Breast epithelium (tissue), 3 donors: ENCODE data around the gene SLC35E2B.
"Not testable (repeated sequence)": the region's sequence is repeated elsewhere in the genome, so short reads cannot be mapped to it uniquely, and the experiment has no call there.

ENCODE experiments used
- CTCF ChIP-seq, 3 donors: fragments of 450-650 bp; IDR thresholded peaks; one replicate each; pipeline ENCODE4 v1.5.1; 2016 to 2017; ENCODE audit warnings: antibody characterized with exemption in 3 of 3, mild to moderate bottlenecking in 3 of 3, moderate library complexity in 3 of 3
- POLR2AphosphoS5 ChIP-seq, 3 donors: sonication (generic); formaldehyde crosslinking; IDR thresholded peaks; one replicate each; pipeline ENCODE4 v1.6.1; 2017; ENCODE audit warnings: antibody characterized with exemption in 3 of 3

DNA sequence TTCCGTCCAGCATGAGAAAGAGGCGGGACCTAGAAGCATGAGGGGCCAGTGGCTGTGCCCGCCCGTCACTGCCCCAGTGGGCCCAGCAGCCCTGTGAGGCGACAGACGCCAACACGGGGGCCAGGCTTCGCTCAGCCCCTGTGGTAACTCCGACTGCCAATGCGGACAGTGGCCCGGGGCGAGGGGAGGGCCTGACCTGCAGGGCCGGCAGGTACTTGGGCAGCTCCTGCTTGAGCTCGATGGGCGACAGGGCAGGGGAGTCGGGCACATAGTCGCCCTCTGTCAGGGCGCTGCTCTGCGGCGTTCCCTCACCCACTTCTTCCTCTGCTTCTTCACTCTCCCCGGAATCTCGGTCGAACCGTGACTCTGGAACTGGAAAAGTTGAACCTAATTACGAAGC lies 52.5 kb downstream of the SLC35E2B start:
- TF ChIP-seq POLR2AphosphoS5, CTCF (IDR thresholded peaks at IDR 0.05): not testable (repeated sequence)
